PC-9 (cell line): Measurements from ENCODE around the gene SRP14.

Experiments used
- CTCF ChIP-seq: fragments of 200-600 bp; sonication (generic); conservative IDR thresholded peaks from 2 replicates; pipeline ENCODE4 v1.6.1; 2017; ENCODE audit warnings: mixed run types, antibody characterized with exemption, mild to moderate bottlenecking, moderate library complexity
- EZH2 ChIP-seq: fragments of 200-600 bp; sonication (generic); IDR thresholded peaks from 2 replicates; pipeline ENCODE4 v1.8.0; 2017; ENCODE audit warnings: antibody characterized with exemption, low read depth

GRCh38 chr15:39997639-39998038, 41.3 kb downstream of the SRP14 start:
- no peak for TF ChIP-seq CTCF
- no peak for TF ChIP-seq EZH2
